ENCODE data around the gene ZNF516. TPM values are rescaled to one million over a fixed set of nuclear protein-coding genes. Genes with fewer than 3 reads are reported as not detected.
A peak's percentile ranks its signal among the peaks of the same experiment; 100 is the strongest.

The ZNF516 gene
- total RNA-seq, 1 experiment from 2014 or later = 22.6 TPM

DNA sequence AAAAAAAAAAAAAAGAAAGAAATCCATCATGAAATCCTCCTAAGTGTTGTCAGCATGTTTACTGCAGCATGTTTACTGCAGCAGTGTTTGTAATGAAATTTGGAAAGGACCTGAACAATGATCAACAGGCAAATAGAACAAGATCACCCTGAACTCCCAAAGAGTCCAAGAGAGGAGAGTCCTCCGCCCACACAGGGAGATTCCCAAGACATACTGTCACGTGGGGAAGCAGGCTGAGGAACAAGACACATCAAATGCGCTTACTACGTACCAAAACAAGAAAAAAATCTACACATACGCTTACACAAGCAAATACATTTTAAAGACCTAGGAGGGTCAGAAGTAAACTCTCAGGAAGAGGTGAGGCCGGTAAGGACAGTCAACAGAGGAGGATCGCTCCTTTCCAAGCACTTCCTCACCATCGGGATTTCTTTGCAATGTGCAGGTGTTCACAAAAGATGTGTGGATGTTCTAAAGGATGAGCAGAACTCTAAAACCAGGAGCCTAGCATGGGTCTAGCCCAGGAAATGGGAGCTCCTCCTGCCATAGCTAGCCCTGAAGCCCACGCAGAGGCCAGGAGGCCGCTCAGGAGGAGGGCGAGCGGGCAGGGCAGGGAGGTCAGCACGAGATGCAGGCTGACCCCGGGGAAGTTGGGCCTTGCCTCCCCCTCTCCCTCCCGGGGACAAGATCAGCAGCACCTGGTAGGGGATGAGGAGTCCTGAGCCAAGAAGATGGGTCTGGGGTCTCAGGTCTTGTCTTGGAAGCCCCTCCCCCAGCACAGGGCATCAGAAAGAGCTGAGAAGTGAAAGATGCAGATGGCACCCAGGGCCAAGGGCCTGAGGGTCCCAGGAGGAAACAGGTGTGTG lies 66.4 kb downstream of the ZNF516 start:
- Histone ChIP-seq H3K23me2 (ENCODE audit: insufficient read length, low read depth, low read length, poor library complexity, severe bottlenecking) (no peaks in the 10 kb centered on the region), H3K79me1 (ENCODE audit: insufficient read depth, low read depth, low read length, poor library complexity, severe bottlenecking) (no peaks in the 10 kb centered on the region), H2AFZ (ENCODE audit: low read length) (no peak overlapping the region), H3K56ac (ENCODE audit: insufficient read length, low read depth, low read length) (no peak overlapping the region), H2BK15ac (ENCODE audit: low read depth, low read length) (no peak overlapping the region), H3K79me2 (ENCODE audit: insufficient read depth, low read length) (no peaks in the 10 kb centered on the region), H2AK5ac (ENCODE audit: insufficient read length, low read length) (no peak overlapping the region), H3K27me3 (ENCODE audit: insufficient read depth, low read length) (no peaks in the 10 kb centered on the region), H4K91ac (ENCODE audit: insufficient read length, low read depth, low read length) (no peak overlapping the region), H3K4me1 (ENCODE audit: insufficient read depth, low read length) (peaks cover 6% of the 10 kb centered on the region; the same call in 1 of the 2 replicates), H4K8ac (replicated peaks; ENCODE audit: insufficient read length, low read depth, low read length) (no peak overlapping the region), H3K23ac (ENCODE audit: insufficient read length, low read depth, low read length) (no peak overlapping the region), H2BK20ac (ENCODE audit: low read depth, low read length, poor library complexity, severe bottlenecking) (no peak overlapping the region), H3K27ac (ENCODE audit: insufficient read length, low read depth, low read length) (no peak overlapping the region), H3K4me2 (ENCODE audit: insufficient read depth, insufficient read length, low read length) (no peak overlapping the region), H3T11ph (ENCODE audit: low read length) (no peak overlapping the region), H4K20me1 (ENCODE audit: control insufficient read depth, insufficient read depth, insufficient read length) (no peaks in the 10 kb centered on the region), H3K14ac (ENCODE audit: insufficient read depth, low read length) (no peak overlapping the region), H2BK5ac (ENCODE audit: insufficient read length, low read length) (no peak overlapping the region), H2BK12ac (ENCODE audit: insufficient read length, low read depth, low read length) (no peak overlapping the region), H4K5ac (ENCODE audit: insufficient read length, low read depth, low read length) (no peak overlapping the region), H3K4ac (ENCODE audit: low read depth, low read length) (no peak overlapping the region), H2BK120ac (ENCODE audit: low read depth, low read length, poor library complexity, severe bottlenecking) (no peak overlapping the region), H3K9ac (ENCODE audit: extremely low read depth, insufficient read length, low read length) (no peak overlapping the region), H3K9me3 (ENCODE audit: control insufficient read depth, low read depth, low read length) (no peaks in the 10 kb centered on the region), H3K18ac (ENCODE audit: insufficient read length, low read depth, low read length) (no peak overlapping the region)
- no peaks in the 10 kb centered on the region for H3K27me3 Mint-ChIP-seq (ENCODE audit: low read depth)
- no peaks in the 10 kb centered on the region for H3K9me3 Mint-ChIP-seq
- WGBS (ENCODE audit: extremely low coverage, insufficient read length, low lambda C conversion rate) = no CpG with 5 or more reads among the region's 15 CpGs
- peaks cover 27 to 32% of the 10 kb centered on the region in 2 experiments for H3K4me1 Mint-ChIP-seq
- H3K27ac Mint-ChIP-seq = peak overlapping the region in 1 of 3 experiments; percentile 27; a peak in 1 of 7 replicates
- TF ChIP-seq, protein P1, sequence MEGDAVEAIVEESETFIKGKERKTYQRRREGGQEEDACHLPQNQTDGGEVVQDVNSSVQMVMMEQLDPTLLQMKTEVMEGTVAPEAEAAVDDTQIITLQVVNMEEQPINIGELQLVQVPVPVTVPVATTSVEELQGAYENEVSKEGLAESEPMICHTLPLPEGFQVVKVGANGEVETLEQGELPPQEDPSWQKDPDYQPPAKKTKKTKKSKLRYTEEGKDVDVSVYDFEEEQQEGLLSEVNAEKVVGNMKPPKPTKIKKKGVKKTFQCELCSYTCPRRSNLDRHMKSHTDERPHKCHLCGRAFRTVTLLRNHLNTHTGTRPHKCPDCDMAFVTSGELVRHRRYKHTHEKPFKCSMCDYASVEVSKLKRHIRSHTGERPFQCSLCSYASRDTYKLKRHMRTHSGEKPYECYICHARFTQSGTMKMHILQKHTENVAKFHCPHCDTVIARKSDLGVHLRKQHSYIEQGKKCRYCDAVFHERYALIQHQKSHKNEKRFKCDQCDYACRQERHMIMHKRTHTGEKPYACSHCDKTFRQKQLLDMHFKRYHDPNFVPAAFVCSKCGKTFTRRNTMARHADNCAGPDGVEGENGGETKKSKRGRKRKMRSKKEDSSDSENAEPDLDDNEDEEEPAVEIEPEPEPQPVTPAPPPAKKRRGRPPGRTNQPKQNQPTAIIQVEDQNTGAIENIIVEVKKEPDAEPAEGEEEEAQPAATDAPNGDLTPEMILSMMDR (conservative IDR thresholded peaks at IDR 0.05) = no peak
- H3K36me3 Mint-ChIP-seq (ENCODE audit: insufficient read depth in 1 of 3, low read depth in 3 of 3) = peaks cover 0 to 16% (median 0%) of the 10 kb centered on the region in 3 experiments; a peak in 4 of 7 replicates
- no peak for DNase-seq
- H3K4me3 Mint-ChIP-seq = no peak overlapping the region; a peak in 1 of 5 replicates

Measured in H9 (cell line).